HG03378 (cell line): ENCODE measurements around the gene KLHDC4.
"Not testable (repeated sequence)": the region's sequence is repeated elsewhere in the genome, so short reads cannot be mapped to it uniquely, and the experiment has no call there.

Source experiments
- ATAC-seq: cut with Tn5 transposase; IDR thresholded peaks from one replicate; pipeline ENCODE4 v1.9.1; 2021; ENCODE audit warnings: mild to moderate bottlenecking, moderate library complexity; ENCODE audit not compliant: unreplicated experiment

The KLHDC4 gene

GRCh38 chr16:87687126-87687910, 78.5 kb downstream of the KLHDC4 start:
- ATAC-seq: no peak

- no peak for ATAC-seq
Observed at GRCh38 chr16:87686697-87687096, 79.1 kb downstream of the KLHDC4 start.

GRCh38 chr16:87685766-87686165, 80.0 kb downstream of the KLHDC4 start:
- no peak for ATAC-seq

DNA sequence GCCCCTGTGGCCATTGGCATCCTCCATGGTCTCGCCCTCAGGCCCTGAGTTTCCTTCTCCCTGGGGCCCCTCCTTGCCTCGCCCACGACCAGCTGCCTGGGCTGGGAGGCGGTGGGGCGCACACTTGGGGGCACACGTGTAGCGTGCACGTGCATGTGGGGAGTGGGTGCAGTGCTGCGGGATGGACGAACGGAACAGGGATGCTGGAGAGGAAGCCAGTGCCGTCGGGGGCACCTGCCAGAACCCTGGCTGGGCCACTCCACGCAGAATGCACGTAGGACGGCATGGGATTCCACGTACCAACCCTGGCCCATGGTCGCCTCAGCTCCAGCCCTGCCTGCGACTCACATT, 80.4 kb downstream of the KLHDC4 start:
- no peak for ATAC-seq

DNA sequence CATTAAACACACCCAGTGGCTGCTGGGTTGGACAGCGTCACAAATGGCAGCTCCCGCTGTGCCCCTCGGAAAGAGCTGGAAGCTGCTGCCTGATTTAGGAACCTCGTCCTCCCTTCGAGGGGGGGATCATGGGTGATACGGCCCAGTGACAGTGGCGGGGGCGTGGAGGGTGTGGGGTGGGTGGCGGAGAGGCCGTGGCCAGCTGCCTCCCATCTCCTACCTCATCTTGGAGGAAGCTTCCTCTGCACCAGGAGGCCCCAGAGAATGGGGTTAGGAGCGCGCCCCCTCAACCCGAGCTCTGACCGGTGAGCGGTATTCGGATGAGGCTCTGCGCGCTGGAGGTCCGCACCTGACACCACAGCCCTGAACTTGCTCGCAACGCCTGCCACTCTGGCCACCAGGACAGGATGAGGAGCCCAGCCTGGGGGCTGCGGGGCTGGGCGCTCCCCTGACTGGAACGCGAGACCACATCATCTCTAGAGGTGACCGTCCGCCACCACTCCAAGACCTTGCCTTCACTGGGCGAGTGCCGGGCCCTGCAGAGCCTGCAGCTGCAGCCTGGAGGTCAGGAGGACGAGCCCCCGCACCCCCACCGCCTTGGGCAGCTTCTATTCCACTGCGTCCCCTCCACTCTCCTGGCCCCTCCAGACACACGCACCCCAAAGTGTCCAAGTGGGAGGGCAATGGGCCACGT, 80.9 kb downstream of the KLHDC4 start:
- ATAC-seq: no peak

DNA sequence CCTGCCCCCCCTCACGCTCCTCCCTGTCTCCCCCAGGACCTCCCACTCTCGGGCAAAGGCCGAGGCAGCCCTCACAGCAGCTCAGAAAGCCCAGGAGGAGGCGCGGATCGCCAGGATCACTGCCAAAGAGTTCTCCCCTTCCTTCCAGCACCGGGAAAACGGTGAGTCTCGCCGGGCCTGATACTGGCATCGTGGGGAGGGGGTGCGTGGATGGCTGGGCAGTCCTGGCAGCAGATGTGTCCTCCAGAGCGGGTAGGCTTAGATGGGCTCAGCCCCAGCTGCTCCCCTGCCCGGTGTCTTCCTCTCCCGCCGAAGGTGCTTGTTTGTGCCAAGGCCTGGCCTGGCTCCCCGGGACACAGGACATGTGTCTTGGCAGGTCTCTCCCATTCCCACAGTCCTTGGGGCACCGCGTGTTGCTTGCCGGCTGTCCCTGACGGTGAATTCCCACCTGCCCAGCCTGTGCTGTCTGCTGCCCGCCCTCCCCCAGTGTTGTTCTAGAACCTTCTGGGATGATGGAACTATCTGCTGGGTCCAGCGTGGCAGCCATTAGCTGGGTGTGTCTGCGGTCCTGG, 81.6 kb downstream of the KLHDC4 start:
- ATAC-seq: no peak

DNA sequence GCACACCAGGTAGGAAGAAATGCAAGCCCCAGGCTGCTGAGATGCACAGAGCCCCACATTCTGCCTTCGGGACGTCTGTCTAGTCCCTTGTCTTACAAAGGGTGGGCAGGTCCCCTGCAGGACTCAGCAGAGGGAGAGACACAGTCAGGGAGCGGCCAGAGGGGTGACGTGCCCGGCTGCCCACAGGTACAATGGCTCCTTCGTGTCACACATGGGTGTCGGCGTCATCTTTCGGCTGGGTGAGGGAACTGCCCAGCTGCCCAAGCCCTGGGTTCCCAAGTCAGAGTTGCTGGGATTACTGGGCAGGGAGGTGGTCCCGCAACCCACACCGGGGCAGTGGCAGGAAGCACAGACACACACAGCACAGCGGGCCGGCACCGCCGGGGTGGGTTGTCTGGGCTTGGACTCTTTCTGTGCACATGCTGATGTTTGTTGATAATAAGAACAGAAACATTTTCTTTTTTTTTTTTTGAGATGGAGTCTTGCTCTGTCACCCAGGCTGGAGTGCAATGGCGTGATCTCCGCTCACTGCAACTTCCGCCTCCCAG, 82.9 kb downstream of the KLHDC4 start:
- no peak for ATAC-seq

DNA sequence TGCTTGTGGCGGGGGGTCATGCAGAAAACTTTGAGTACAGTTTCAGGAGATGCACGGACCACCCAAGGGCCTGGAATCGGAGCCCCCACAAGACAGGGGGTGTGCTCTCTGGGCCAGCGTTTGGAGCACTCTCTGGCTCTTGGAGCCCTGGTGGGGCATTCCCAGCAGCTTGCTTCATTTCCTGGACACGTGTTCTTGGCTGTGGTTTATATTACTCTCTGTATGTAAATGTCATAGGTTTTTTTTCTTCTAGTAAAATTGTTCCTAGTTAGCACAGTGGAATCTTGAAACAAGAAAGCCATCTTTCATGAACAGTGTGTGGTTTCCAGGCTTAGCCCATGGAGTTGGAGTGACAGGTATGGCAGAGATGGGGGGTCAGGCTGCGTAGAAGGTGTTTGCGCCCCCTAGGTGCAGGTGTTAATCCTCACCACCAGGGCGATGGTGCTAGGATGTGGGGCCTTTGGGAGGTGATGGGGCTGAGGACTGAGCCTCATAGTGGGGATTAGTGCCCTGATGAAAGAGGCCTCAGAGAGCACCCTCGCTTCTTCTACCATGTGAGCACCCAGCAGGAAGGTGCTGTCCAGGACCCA, 83.7 kb downstream of the KLHDC4 start:
- no peak for ATAC-seq

GRCh38 chr16:87681051-87681602, 84.7 kb downstream of the KLHDC4 start:
- ATAC-seq: not testable (repeated sequence)

DNA sequence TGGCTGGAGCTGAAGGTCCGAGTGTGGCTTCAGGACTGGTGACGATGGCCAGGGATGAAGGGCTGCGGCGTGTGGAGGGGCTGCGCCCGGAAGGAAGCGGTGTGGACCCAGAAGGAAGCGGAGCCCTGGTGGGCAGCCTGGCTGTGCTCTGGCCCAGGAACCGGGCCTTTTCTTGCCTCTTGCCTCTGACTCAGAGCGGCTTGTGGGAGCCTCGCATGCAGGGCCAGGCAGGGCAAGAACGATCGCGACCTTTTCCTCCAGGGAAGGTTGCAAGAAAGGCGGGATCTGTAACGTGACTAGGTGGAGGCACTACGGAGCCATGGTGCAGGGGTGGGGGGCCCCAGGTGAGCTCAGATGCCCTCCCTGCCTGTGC, 85.5 kb downstream of the KLHDC4 start:
- no peak for ATAC-seq

- no peak for ATAC-seq
Observed at GRCh38 chr16:87679593-87680271, 86.1 kb downstream of the KLHDC4 start.

- ATAC-seq: no peak
Observed at GRCh38 chr16:87678618-87679017, 87.2 kb downstream of the KLHDC4 start.

GRCh38 chr16:87677830-87678229, 88.0 kb downstream of the KLHDC4 start:
- no peak for ATAC-seq

GRCh38 chr16:87675111-87675719, 90.6 kb downstream of the KLHDC4 start:
- ATAC-seq: no peak

DNA sequence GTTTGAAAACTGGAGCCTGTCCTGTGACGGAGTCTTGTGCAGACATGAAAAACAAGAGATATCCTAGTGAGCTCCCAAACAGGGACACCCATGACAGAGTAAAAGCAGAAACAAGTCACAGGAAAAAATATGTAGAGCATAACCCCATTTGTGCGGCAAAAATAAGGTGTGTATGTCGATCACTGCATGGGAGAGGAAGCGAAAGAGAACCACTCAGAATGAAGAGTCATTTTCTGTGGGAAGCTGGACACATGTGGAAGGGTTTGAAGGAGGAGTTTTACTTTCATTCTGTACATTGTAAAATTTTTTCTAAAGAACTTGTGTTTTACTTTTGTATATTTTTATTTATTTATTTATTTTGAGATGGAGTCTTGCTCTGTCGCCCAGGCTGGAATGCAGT, 91.4 kb downstream of the KLHDC4 start:
- no peak for ATAC-seq

GRCh38 chr16:87671715-87672270, 94.0 kb downstream of the KLHDC4 start:
- ATAC-seq: no peak

GRCh38 chr16:87671221-87671620, 94.6 kb downstream of the KLHDC4 start:
- ATAC-seq: no peak

DNA sequence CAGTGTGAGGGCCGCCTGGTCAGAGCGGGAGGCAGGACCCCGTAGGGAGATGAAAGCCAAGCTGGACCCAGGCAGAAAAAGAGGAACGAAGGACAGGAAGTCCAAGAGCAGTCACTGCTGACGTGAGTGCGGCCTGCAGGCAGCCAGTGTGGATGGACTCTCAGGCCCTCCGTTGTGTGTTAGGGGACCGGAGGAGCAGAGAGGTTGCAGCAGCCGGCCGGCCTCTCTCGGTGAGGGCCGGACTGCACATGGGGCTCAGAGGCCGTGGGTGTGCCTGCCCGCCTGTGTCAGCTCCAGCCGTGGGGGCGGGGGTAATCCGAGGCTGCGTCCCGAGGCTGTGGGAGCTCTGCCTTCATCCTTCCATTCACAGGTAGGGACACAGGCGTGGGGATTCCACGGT, 96.1 kb downstream of the KLHDC4 start:
- no peak for ATAC-seq

DNA sequence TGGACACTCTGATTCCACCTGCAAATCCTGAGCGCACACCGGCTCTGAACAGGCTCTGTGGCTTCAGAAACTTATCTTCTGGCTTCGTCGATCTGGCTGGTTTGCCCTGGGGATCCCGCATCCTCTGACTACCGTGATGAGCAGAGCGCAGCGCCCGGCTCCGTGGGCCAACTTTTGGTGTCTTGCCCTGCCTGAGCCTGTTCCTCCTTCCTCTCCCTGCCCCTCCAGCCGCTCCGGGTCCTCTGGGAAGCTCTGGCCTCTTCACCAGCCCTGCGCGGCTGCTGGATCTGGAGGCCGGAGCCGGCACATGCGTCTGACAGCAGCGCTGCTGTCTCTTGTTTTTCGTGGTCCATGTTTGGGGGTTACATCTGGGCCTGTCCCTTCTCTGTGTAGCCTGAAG, 97.8 kb downstream of the KLHDC4 start:
- ATAC-seq: no peak

GRCh38 chr16:87667443-87667842, 98.3 kb downstream of the KLHDC4 start:
- ATAC-seq: no peak
